ENCODE measurements around the gene CD36. TPM values are rescaled to one million over a fixed set of nuclear protein-coding genes. Genes with fewer than 3 reads are reported as not detected.

Gene CD36
- total RNA-seq, 1 experiment from 2014 or later, result 0.32 TPM

DNA sequence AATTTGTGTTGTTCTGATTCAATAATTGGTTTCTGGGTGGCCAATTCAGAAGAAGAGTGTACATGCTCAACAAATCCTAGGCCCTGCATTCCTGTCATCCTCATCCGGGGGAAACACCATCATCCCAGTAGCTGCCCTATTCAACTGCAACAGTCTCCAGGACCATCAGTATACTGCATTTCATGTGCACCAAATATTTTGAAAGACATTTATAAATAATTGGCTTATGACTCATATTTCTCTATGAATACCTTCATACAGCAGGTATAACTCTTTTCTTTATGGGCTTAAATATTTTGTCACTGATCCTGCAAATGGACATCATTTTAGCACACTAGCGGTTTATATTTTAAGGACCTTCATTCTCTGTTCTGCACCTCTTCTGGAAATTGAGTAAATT is 38.0 kb downstream of the CD36 start (continued):
- no peak for TF ChIP-seq SP1 (IDR thresholded peaks at IDR 0.05; ENCODE audit: low read depth)
- no peak for TF ChIP-seq REST (IDR thresholded peaks at IDR 0.05; ENCODE audit: low read depth)

- no peaks in the 10 kb centered on the region for H3K36me3 ChIP-seq (ENCODE audit: control insufficient read depth in 1 of 2, insufficient read depth in 2 of 2, low read length in 2 of 2)
- H4K20me1 ChIP-seq (ENCODE audit: insufficient read depth), result no peaks in the 10 kb centered on the region
- H3K9me2 ChIP-seq (ENCODE audit: insufficient read depth), result no peaks in the 10 kb centered on the region
- peak overlapping the region; percentile 7 for H2AFZ ChIP-seq (ENCODE audit: low read depth, low read length, poor library complexity, severe bottlenecking)
- ChIA-PET RAD21 (ENCODE audit: low non-redundant PET in 1 of 2, low total read pairs in 2 of 2, uncharacterized antibody in 2 of 2, unreplicated experiment in 2 of 2) (no interaction called here), CTCF (interaction anchor here (1.0 kb wide), 1 partner anchor 19 kb away, joined by 3 read pairs; no protein-coding TSS in a partner anchor), POLR2A (no interaction called here)
- TF ChIP-seq FOSL1 (IDR thresholded peaks at IDR 0.05; ENCODE audit: low read depth) (peak; percentile 45), MAX (IDR thresholded peaks at IDR 0.05) (no peak), TCF7L2 (IDR thresholded peaks at IDR 0.05; ENCODE audit: borderline replicate concordance, extremely low read depth, insufficient read depth, insufficient read length) (no peak)
- no TSS peak for BruUV-seq (replicated peaks)
- H3K27ac ChIP-seq (ENCODE audit: low read depth, low read length), result no peak overlapping the region
- no peak overlapping the region for H3K4me3 ChIP-seq (replicated peaks in 1 of 2; ENCODE audit: low read depth in 1 of 2, low read length in 2 of 2)
- ATAC-seq (no peak), DNase-seq (ENCODE audit: low read depth, low spot score) (no peak)
- H3K79me2 ChIP-seq (ENCODE audit: insufficient read depth, low read length), result no peaks in the 10 kb centered on the region
- H3K9ac ChIP-seq (ENCODE audit: low read length), result no peak overlapping the region
- intact Hi-C loops (cut with micrococcal nuclease), result no loop called here
- H3K9me3 ChIP-seq (ENCODE audit: control insufficient read depth in 1 of 2, insufficient read depth in 1 of 2, low read depth in 1 of 2, low read length in 2 of 2), result no peaks in the 10 kb centered on the region
- H3K27me3 ChIP-seq (ENCODE audit: insufficient read depth, low read length), result no peaks in the 10 kb centered on the region
- peaks cover 2 to 23% of the 10 kb centered on the region in 2 experiments; a peak in 2 of 4 replicates for H3K4me1 ChIP-seq (ENCODE audit: control insufficient read depth in 1 of 2, insufficient read depth in 2 of 2, low read length in 2 of 2)
- 0 out of 2 replicates have a peak overlapping the region, but pooled peaks have one; percentile 6 for H3K4me2 ChIP-seq (ENCODE audit: low read length)
Observed at GRCh38 chr7:80677629-80678028, 39.2 kb downstream of the CD36 start.
